ENCODE data around the gene PAPSS2. TPM values are rescaled to one million over a fixed set of nuclear protein-coding genes. Genes with fewer than 3 reads are reported as not detected.

The PAPSS2 gene
- total and polyA plus RNA-seq, 9 donors = 18.0 to 102 (median 42.5) TPM

GRCh38 chr10:87675396-87676376 lies 16.0 kb downstream of the PAPSS2 start:
- 66 to 83% (median 81%) methylated on average over 8 of the region's 8 CpGs for WGBS, 3 donors
- peaks cover 4% of the 10 kb centered on the region for H3K4me1 ChIP-seq (ENCODE audit: insufficient read depth)

GRCh38 chr10:87677595-87677994 lies 17.9 kb downstream of the PAPSS2 start:
- Histone ChIP-seq H3K4me1 (ENCODE audit: insufficient read depth) (peaks cover 2% of the 10 kb centered on the region), H3K27ac (no peak overlapping the region), H3K27me3 (no peaks in the 10 kb centered on the region), H3K4me3 (no peak overlapping the region), H3K9me3 (no peaks in the 10 kb centered on the region), H3K36me3 (no peaks in the 10 kb centered on the region)
- 92 to 99% (median 96%) methylated on average over 1 of the region's 1 CpG for WGBS, 3 donors
- TF ChIP-seq CTCF (IDR thresholded peaks at IDR 0.05) = no peak
- TF ChIP-seq EP300 (IDR thresholded peaks at IDR 0.05) = no peak
- no peak for TF ChIP-seq POLR2A (IDR thresholded peaks at IDR 0.05)
- no peak for DNase-seq
- intact Hi-C loops (cut with DNase I) = no loop called here

More at GRCh38 chr10:87675396-87676376, 16.0 kb downstream of the PAPSS2 start:
- TF ChIP-seq EP300 (IDR thresholded peaks at IDR 0.05) = no peak
- TF ChIP-seq CTCF (IDR thresholded peaks at IDR 0.05) = no peak
- TF ChIP-seq POLR2A (IDR thresholded peaks at IDR 0.05) = no peak
- Histone ChIP-seq H3K27me3 (no peaks in the 10 kb centered on the region), H3K9me3 (no peaks in the 10 kb centered on the region), H3K4me3 (no peak overlapping the region), H3K36me3 (no peaks in the 10 kb centered on the region), H3K27ac (no peak overlapping the region)
- intact Hi-C loops (cut with DNase I) = no loop called here
- DNase-seq = no peak

- Histone ChIP-seq H3K4me3 (no peak overlapping the region), H3K27me3 (no peaks in the 10 kb centered on the region), H3K4me1 (ENCODE audit: insufficient read depth) (peaks cover 2% of the 10 kb centered on the region), H3K36me3 (no peaks in the 10 kb centered on the region), H3K27ac (no peak overlapping the region), H3K9me3 (no peaks in the 10 kb centered on the region)
- no peak for TF ChIP-seq CTCF (IDR thresholded peaks at IDR 0.05)
- no peak for TF ChIP-seq EP300 (IDR thresholded peaks at IDR 0.05)
- no peak for TF ChIP-seq POLR2A (IDR thresholded peaks at IDR 0.05)
- DNase-seq = no peak
- intact Hi-C loops (cut with DNase I) = no loop called here
- WGBS, 3 donors = 95 to 98% (median 98%) methylated on average over 2 of the region's 2 CpGs
Measured at GRCh38 chr10:87678302-87678701, 18.6 kb downstream of the PAPSS2 start.

- Histone ChIP-seq H3K36me3 (no peaks in the 10 kb centered on the region), H3K27ac (no peak overlapping the region), H3K9me3 (no peaks in the 10 kb centered on the region), H3K4me3 (no peak overlapping the region), H3K27me3 (no peaks in the 10 kb centered on the region), H3K4me1 (ENCODE audit: insufficient read depth) (peaks cover 4% of the 10 kb centered on the region)
- WGBS, 3 donors = 93 to 95% (median 93%) methylated on average over 4 of the region's 4 CpGs
- intact Hi-C loops (cut with DNase I) = no loop called here
- no peak for DNase-seq
- TF ChIP-seq EP300 (IDR thresholded peaks at IDR 0.05) = no peak
- no peak for TF ChIP-seq POLR2A (IDR thresholded peaks at IDR 0.05)
- TF ChIP-seq CTCF (IDR thresholded peaks at IDR 0.05) = no peak
Measured at GRCh38 chr10:87683356-87683755, 23.7 kb downstream of the PAPSS2 start.

Measured in ovary (tissue), 9 donors.